K562 (cell line): ENCODE data around the gene NEK2. TPM values are rescaled to one million over a fixed set of nuclear protein-coding genes. Genes with fewer than 3 reads are reported as not detected.
A peak's percentile ranks its signal among the peaks of the same experiment; 100 is the strongest.

Source experiments
- BHLHE40 ChIP-seq: IDR thresholded peaks from 2 replicates; pipeline ENCODE4 v1.6.1; 2011; ENCODE audit warnings: low read length, improper control_type of control experiment
- HDGF ChIP-seq: fragments of 450-650 bp; IDR thresholded peaks from 2 replicates; pipeline ENCODE4 v1.6.1; 2016
- JUNB ChIP-seq: fragments of 450-650 bp; formaldehyde crosslinking; conservative IDR thresholded peaks from 2 replicates; pipeline ENCODE4 v1.4.0; 2020; ENCODE audit warnings: mild to moderate bottlenecking
- KHSRP ChIP-seq: fragments of 450-650 bp; IDR thresholded peaks from 2 replicates; pipeline ENCODE4 v1.6.1; 2017
- MAFK ChIP-seq: IDR thresholded peaks from 2 replicates; pipeline ENCODE4 v1.6.1; 2011; ENCODE audit warnings: low read length, improper control_type of control experiment
- PHF20 ChIP-seq: fragments of 450-650 bp; IDR thresholded peaks from 2 replicates; pipeline ENCODE4 v1.6.1; 2018; ENCODE audit not compliant: partially characterized antibody
- RFX5 ChIP-seq: IDR thresholded peaks from 2 replicates; pipeline ENCODE4 v1.6.1; 2011; ENCODE audit warnings: low read depth, mild to moderate bottlenecking, improper control_type of control experiment, low read length
- ZFPM2 ChIP-seq: fragments of 250-450 bp; sonication (Bioruptor Pico); IDR thresholded peaks from 2 replicates; pipeline ENCODE4 v1.5.1; 2022; ENCODE audit warnings: mild to moderate bottlenecking
- ZNF174 ChIP-seq: fragments of 250-450 bp; sonication (Bioruptor Pico); IDR thresholded peaks from 2 replicates; pipeline ENCODE4 v1.4.0; 2020; ENCODE audit warnings: mild to moderate bottlenecking
- ZNF253 ChIP-seq: fragments of 250-450 bp; sonication (Bioruptor Pico); conservative IDR thresholded peaks from 2 replicates; pipeline ENCODE4 v1.6.1; 2021; ENCODE audit warnings: mild to moderate bottlenecking
- ZNF316 ChIP-seq: fragments of 450-650 bp; IDR thresholded peaks from 2 replicates; pipeline ENCODE4 v1.6.1; 2016
- ZNF431 ChIP-seq: sonication (generic); formaldehyde crosslinking; IDR thresholded peaks from 2 replicates; pipeline ENCODE4 v1.8.0; 2022; ENCODE audit warnings: mild to moderate bottlenecking, missing genetic modification reagents
- ZNF639 ChIP-seq, 2 experiments: fragments of 200-800 bp in 1 of 2; sonication (Bioruptor generic) in 1 of 2; sonication (generic) in 1 of 2; formaldehyde crosslinking in 1 of 2; IDR thresholded peaks in 1 of 2; conservative IDR thresholded peaks in 1 of 2; 2 replicates each; pipeline versions ENCODE4 v1.5.0 to v1.6.1; 2016 to 2020; ENCODE audit warnings: missing compliant biosample characterization in 1 of 2, missing genetic modification characterization in 1 of 2, missing genetic modification reagents in 1 of 2
- ZNF740 ChIP-seq, 3 experiments: fragments of 200-800 bp in 1 of 3; sonication (Bioruptor generic) in 1 of 3; sonication (generic) in 1 of 3; formaldehyde crosslinking in 1 of 3; IDR thresholded peaks; 2 replicates each; pipeline versions ENCODE4 v1.6.1 to v1.8.0; 2016 to 2022; ENCODE audit warnings: mild to moderate bottlenecking in 2 of 3, missing compliant biosample characterization in 2 of 3, missing genetic modification characterization in 2 of 3, missing genetic modification reagents in 1 of 3
- ZSCAN32 ChIP-seq: fragments of 450-650 bp; formaldehyde crosslinking; IDR thresholded peaks from 2 replicates; pipeline ENCODE4 v1.4.0; 2020; ENCODE audit warnings: mild to moderate bottlenecking, moderate library complexity
- polyA plus RNA-seq, 8 experiments: library from polyadenylated mRNA; depleted of rRNA in 4 of 8; stranded (reverse) in 5 of 8; unstranded in 3 of 8; fragments of >200 nt; fragmentation: Nextera tagmentation in 2 of 8; fragmentation: Illumina TruSeq in 1 of 8; extraction: Ambion mirVana in 2 of 8; extraction: Trizol in 1 of 8; gene quantifications; 2 replicates each; pipeline versions ENCODE4 v1.2.1 to v1.2.3, GENCODE V29; 2011 to 2014; ENCODE audit warnings: inconsistent platforms in 1 of 8, missing spikeins in 1 of 8
- total RNA-seq, 7 experiments: library from RNA; depleted of rRNA in 6 of 7; stranded (reverse); fragments of >200 nt in 6 of 7; fragmentation: Illumina TruSeq in 2 of 7; extraction: Trizol in 2 of 7; gene quantifications; 2 replicates each; pipeline versions ENCODE4 v1.2.1 to v1.2.3, GENCODE V29; 2011 to 2021; ENCODE audit warnings: low replicate concordance in 1 of 7
- TF ChIP-seq, protein P1 (sequence below): fragments of 450-650 bp; formaldehyde crosslinking; IDR thresholded peaks from 2 replicates; pipeline ENCODE4 v1.4.0; 2022; ENCODE audit warnings: mild to moderate bottlenecking, moderate library complexity
- TF ChIP-seq, protein P2 (sequence below): sonication (generic); formaldehyde crosslinking; IDR thresholded peaks from 2 replicates; pipeline ENCODE4 v1.8.1; 2023; ENCODE audit warnings: missing genetic modification reagents, mild to moderate bottlenecking, borderline replicate concordance

NEK2 gene
- total and polyA plus RNA-seq, 9 of the 15 experiments (the other 6 are each of a cell fraction or from before 2014, with no cell fraction given) = 30.0 to 74.7 (median 66.4) TPM

DNA sequence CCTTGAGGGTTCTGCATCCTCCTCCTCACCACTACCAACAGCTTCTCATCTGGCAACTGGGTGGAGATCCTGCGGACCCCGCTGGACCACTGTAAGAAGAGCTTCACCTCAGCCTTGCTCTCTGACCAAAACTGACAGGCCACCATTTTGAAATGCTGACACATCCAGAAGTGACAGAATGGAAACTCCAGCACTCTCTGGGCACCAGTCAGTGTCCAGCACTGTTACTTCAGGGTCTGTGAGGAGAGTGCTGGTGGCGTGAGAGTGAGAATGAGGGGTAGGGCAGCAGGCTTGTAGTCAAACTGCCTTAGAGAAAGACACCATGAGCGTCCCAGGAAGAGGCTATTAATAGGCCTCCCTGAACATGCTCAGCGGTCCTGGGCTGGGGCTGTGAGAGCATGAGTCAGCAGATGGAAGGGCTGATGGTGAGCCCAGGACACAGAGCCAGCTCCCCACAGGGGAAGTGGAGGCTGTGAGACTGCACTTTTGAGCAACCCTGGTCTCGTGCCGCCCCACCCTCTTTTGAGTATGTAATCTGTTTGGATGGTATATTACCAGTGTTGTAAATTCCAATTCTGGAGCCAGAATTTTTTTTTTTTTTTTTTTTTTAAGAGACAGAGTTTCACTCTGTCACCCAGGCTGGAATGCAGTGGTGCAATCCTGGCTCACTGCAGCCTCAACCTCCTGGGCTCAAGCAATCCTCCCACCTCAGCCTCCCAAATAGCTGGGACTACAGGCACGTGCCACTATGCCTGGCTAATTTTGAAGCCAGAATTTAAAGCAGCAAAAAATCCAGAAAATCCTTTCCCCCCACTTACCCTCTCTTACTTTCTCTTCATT lies 62.1 kb downstream of the NEK2 start (continued):
- TF ChIP-seq, protein P1, sequence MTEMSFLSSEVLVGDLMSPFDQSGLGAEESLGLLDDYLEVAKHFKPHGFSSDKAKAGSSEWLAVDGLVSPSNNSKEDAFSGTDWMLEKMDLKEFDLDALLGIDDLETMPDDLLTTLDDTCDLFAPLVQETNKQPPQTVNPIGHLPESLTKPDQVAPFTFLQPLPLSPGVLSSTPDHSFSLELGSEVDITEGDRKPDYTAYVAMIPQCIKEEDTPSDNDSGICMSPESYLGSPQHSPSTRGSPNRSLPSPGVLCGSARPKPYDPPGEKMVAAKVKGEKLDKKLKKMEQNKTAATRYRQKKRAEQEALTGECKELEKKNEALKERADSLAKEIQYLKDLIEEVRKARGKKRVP (CRISPR knock-in tag) = peak; percentile 72
- TF ChIP-seq, protein P2, sequence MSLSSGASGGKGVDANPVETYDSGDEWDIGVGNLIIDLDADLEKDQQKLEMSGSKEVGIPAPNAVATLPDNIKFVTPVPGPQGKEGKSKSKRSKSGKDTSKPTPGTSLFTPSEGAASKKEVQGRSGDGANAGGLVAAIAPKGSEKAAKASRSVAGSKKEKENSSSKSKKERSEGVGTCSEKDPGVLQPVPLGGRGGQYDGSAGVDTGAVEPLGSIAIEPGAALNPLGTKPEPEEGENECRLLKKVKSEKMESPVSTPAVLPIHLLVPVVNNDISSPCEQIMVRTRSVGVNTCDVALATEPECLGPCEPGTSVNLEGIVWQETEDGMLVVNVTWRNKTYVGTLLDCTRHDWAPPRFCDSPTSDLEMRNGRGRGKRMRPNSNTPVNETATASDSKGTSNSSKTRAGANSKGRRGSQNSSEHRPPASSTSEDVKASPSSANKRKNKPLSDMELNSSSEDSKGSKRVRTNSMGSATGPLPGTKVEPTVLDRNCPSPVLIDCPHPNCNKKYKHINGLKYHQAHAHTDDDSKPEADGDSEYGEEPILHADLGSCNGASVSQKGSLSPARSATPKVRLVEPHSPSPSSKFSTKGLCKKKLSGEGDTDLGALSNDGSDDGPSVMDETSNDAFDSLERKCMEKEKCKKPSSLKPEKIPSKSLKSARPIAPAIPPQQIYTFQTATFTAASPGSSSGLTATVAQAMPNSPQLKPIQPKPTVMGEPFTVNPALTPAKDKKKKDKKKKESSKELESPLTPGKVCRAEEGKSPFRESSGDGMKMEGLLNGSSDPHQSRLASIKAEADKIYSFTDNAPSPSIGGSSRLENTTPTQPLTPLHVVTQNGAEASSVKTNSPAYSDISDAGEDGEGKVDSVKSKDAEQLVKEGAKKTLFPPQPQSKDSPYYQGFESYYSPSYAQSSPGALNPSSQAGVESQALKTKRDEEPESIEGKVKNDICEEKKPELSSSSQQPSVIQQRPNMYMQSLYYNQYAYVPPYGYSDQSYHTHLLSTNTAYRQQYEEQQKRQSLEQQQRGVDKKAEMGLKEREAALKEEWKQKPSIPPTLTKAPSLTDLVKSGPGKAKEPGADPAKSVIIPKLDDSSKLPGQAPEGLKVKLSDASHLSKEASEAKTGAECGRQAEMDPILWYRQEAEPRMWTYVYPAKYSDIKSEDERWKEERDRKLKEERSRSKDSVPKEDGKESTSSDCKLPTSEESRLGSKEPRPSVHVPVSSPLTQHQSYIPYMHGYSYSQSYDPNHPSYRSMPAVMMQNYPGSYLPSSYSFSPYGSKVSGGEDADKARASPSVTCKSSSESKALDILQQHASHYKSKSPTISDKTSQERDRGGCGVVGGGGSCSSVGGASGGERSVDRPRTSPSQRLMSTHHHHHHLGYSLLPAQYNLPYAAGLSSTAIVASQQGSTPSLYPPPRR (CRISPR knock-in tag) = no peak
- TF ChIP-seq ZNF316 (peak; percentile 100), PHF20 (no peak), HDGF (peak; percentile 93), KHSRP (no peak), ZFPM2 (CRISPR knock-in tag) (peak; percentile 87; the same call in 1 of the 2 replicates), ZNF431 (CRISPR knock-in tag) (0 out of 2 replicates have a peak, but pooled peaks have one; percentile 4), BHLHE40 (peak; percentile 99), JUNB (CRISPR knock-in tag) (no peak), ZNF174 (CRISPR knock-in tag) (no peak), MAFK (peak; percentile 96), ZSCAN32 (CRISPR knock-in tag) (0 out of 2 replicates have a peak, but pooled peaks have one; percentile 27), ZNF740 (CRISPR knock-in tag; IDR thresholded peaks at IDR 0.05) (no peak), ZNF740 (tag; IDR thresholded peaks at IDR 0.05) (peak in 1 of 2 experiments; percentile 77; a peak in 3 of 4 replicates), RFX5 (no peak), ZNF253 (CRISPR knock-in tag) (0 out of 2 replicates have a peak, but pooled peaks have one; percentile 60), ZNF639 (CRISPR knock-in tag; conservative IDR thresholded peaks at IDR 0.05 in 1 of 2, IDR thresholded peaks at IDR 0.05 in 1 of 2) (peak in 1 of 2 experiments; percentile 93; a peak in 2 of 4 replicates)
